Peyer's patch (tissue), 4 donors: ENCODE data around the gene SH3RF1. TPM values are rescaled to one million over a fixed set of nuclear protein-coding genes. Genes with fewer than 3 reads are reported as not detected.

Source experiments
- DNase-seq, 3 donors: peaks; one replicate each; pipeline ENCODE4 v3.0.0-alpha.2; 2017 to 2019
- H3K27ac ChIP-seq, 4 donors: fragments of 200-600 bp; sonication (generic); one replicate each; pipeline ENCODE4 v1.5.1; 2016 to 2019
- H3K27me3 ChIP-seq, 2 donors: fragments of 200-600 bp; sonication (generic); one replicate each; pipeline ENCODE4 v1.5.1; 2019
- H3K36me3 ChIP-seq, 3 donors: fragments of 200-600 bp; sonication (generic); one replicate each; pipeline ENCODE4 v1.5.1; 2016 to 2019
- H3K4me1 ChIP-seq, 4 donors: fragments of 200-600 bp; sonication (generic); one replicate each; pipeline ENCODE4 v1.5.1; 2016 to 2019
- H3K4me3 ChIP-seq, 4 donors: fragments of 200-600 bp; sonication (generic); 1 replicate in 3 of 4; 2 replicates in 1 of 4; pipeline ENCODE4 v1.5.1; 2016 to 2019; ENCODE audit warnings: mild to moderate bottlenecking in 1 of 4
- H3K9me3 ChIP-seq, 4 donors: fragments of 200-600 bp; sonication (generic); one replicate each; pipeline ENCODE4 v1.5.1; 2016 to 2019; ENCODE audit warnings: mild to moderate bottlenecking in 1 of 4
- CTCF ChIP-seq, 6 experiments: fragments of 450-650 bp in 4 of 6; fragments of 200-600 bp in 2 of 6; sonication (generic) in 1 of 6; IDR thresholded peaks; one replicate each; pipeline ENCODE4 v1.5.1; 2017 to 2019; ENCODE audit warnings: antibody characterized with exemption in 6 of 6, mild to moderate bottlenecking in 3 of 6, moderate library complexity in 1 of 6
- POLR2A ChIP-seq, 2 donors: fragments of 450-650 bp; IDR thresholded peaks; one replicate each; pipeline ENCODE4 v1.5.1; 2017; ENCODE audit warnings: antibody characterized with exemption in 2 of 2, mild to moderate bottlenecking in 2 of 2, moderate library complexity in 2 of 2
- total RNA-seq, 4 donors: library from RNA; depleted of rRNA; stranded (reverse); fragments of >200 nt; gene quantifications; one replicate each; pipeline ENCODE4 v1.1.0, GENCODE V29; 2016

SH3RF1 gene
- total RNA-seq, 4 donors from 2014 or later, result 23.1 to 55.0 (median 48.1) TPM

- Histone ChIP-seq H3K27ac (no peak overlapping the region), H3K27me3 (no peaks in the 10 kb centered on the region), H3K4me1 (peaks cover 0 to 28% (median 0%) of the 10 kb centered on the region in 4 donors), H3K9me3 (no peaks in the 10 kb centered on the region), H3K4me3 (no peak overlapping the region), H3K36me3 (peaks cover 0 to 24% (median 0%) of the 10 kb centered on the region in 3 donors)
- TF ChIP-seq CTCF (IDR thresholded peaks at IDR 0.05) (no peak), POLR2A (IDR thresholded peaks at IDR 0.05) (no peak)
- no peak for DNase-seq
Observed at GRCh38 chr4:169153481-169154087, 117.2 kb downstream of the SH3RF1 start.

GRCh38 chr4:169152899-169153298 is 117.9 kb downstream of the SH3RF1 start:
- no peak overlapping the region for H3K27ac ChIP-seq

DNA sequence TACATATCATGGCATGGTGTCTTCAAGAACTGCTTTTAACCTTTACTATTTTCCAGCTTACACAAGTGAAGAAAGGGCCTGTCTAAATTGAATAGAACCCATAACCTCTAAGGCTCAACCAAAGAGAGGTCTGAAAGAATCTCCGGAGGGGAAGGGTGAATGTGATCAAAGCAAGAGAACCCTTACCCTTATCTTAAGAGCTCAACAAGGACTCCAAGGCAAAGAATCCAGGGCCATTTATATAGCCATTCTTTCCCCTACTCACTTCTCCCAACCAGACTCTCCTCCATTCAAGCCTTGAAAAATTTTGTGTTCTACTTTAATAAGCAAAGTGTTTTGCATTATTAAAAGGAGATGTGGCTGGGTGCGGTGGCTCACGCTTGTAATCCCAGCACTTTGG is 118.7 kb downstream of the SH3RF1 start:
- no peak overlapping the region for H3K4me3 ChIP-seq
- TF ChIP-seq CTCF (IDR thresholded peaks at IDR 0.05) (no peak), POLR2A (IDR thresholded peaks at IDR 0.05) (no peak)
- no peaks in the 10 kb centered on the region for H3K9me3 ChIP-seq
- DNase-seq, result no peak
- peaks cover 0 to 15% (median 0%) of the 10 kb centered on the region in 4 donors for H3K4me1 ChIP-seq
- no peak overlapping the region for H3K27ac ChIP-seq
- H3K36me3 ChIP-seq, result peaks cover 0 to 24% (median 0%) of the 10 kb centered on the region in 3 donors
- H3K27me3 ChIP-seq, result no peaks in the 10 kb centered on the region

More at GRCh38 chr4:169152899-169153298, 117.9 kb downstream of the SH3RF1 start:
- Histone ChIP-seq H3K27me3 (no peaks in the 10 kb centered on the region), H3K4me3 (no peak overlapping the region), H3K4me1 (peaks cover 0 to 22% (median 0%) of the 10 kb centered on the region in 4 donors), H3K9me3 (no peaks in the 10 kb centered on the region), H3K36me3 (peaks cover 0 to 24% (median 0%) of the 10 kb centered on the region in 3 donors)
- no peak for DNase-seq
- no peak for TF ChIP-seq POLR2A (IDR thresholded peaks at IDR 0.05)

DNA sequence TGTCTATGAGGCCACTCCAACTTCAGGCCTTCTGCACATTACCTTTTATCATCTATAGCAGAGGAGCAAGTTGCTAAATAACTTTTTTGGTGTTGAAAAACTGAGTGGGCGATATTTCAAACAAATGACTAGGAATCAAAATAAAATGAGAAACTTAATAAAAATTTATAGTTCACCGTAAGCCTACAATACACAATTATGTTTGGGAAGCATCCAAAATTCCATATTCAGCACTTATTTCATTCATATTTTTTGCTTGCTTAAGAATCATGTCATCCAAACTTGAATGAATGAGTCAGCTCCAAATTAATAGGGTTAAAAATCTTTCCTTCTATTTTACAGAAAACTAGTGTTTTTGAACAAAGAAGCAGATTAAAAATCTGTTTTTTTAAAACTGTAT is 119.1 kb downstream of the SH3RF1 start:
- Histone ChIP-seq H3K4me1 (peaks cover 0 to 11% (median 0%) of the 10 kb centered on the region in 4 donors), H3K4me3 (no peak overlapping the region), H3K9me3 (no peaks in the 10 kb centered on the region), H3K27ac (no peak overlapping the region), H3K36me3 (peaks cover 0 to 24% (median 0%) of the 10 kb centered on the region in 3 donors), H3K27me3 (no peaks in the 10 kb centered on the region)
- DNase-seq, result no peak
- no peak for TF ChIP-seq POLR2A (IDR thresholded peaks at IDR 0.05)

- peaks cover 0 to 24% (median 0%) of the 10 kb centered on the region in 3 donors for H3K36me3 ChIP-seq
Observed at GRCh38 chr4:169150806-169151205, 120.0 kb downstream of the SH3RF1 start.

DNA sequence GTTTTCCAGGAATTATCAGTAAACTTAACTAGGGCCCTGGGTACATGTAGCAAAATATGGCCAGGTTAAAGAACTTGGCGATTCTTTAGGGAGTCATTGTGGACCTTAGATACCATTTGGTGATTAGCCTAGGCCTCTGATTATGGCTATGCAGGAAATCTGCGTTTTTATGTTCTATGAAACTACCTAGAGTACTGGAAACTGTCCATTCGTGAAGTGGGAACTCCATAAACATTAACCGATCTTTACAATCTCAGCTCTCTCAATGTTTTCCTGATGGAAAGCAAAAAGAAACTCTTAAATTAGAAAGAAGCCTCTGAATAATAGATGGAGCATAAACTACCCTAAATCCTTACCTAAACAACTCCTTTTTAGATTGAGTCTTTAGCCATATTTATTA is 121.9 kb downstream of the SH3RF1 start:
- Histone ChIP-seq H3K36me3 (peaks cover 0 to 21% (median 0%) of the 10 kb centered on the region in 3 donors), H3K4me3 (no peak overlapping the region), H3K27ac (no peak overlapping the region), H3K9me3 (no peaks in the 10 kb centered on the region), H3K4me1 (peaks cover 0 to 5% (median 0%) of the 10 kb centered on the region in 4 donors), H3K27me3 (no peaks in the 10 kb centered on the region)
- no peak for TF ChIP-seq POLR2A (IDR thresholded peaks at IDR 0.05)
- TF ChIP-seq CTCF (IDR thresholded peaks at IDR 0.05), result no peak
- DNase-seq, result no peak

More at GRCh38 chr4:169150806-169151205, 120.0 kb downstream of the SH3RF1 start:
- Histone ChIP-seq H3K9me3 (no peaks in the 10 kb centered on the region), H3K4me1 (peaks cover 0 to 5% (median 0%) of the 10 kb centered on the region in 4 donors), H3K27ac (no peak overlapping the region), H3K27me3 (no peaks in the 10 kb centered on the region), H3K4me3 (no peak overlapping the region)
- TF ChIP-seq CTCF (IDR thresholded peaks at IDR 0.05), result no peak
- TF ChIP-seq POLR2A (IDR thresholded peaks at IDR 0.05), result no peak
- DNase-seq, result no peak
